Measurements from ENCODE around the gene PIK3R5. TPM values are rescaled to one million over a fixed set of nuclear protein-coding genes. Genes with fewer than 3 reads are reported as not detected.

PIK3R5 gene
- polyA plus RNA-seq, 1 donor (not counting 4 experiments of a cell fraction or from before 2014, with no cell fraction given) = not detected

DNA sequence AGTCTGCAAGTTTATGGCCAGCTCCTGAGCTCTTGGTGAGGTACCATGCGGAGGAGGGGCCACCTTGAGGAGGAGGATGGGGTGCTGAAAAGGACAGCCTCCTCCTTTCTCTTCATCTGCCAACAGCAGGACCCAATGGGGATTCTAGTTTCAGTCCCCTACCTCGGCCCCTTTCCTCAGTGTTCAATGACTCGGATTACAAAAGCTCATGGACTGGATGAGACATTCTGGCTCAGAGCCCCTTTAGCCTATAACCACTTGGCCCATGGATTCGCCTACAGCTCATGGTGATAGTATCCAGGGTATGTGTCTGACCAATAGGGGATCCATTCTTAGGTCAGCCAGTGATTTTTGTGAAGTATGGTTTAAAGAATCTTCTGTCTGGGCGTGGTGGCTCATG lies 89.5 kb downstream of the PIK3R5 start:
- TF ChIP-seq EZH2 (IDR thresholded peaks at IDR 0.05; ENCODE audit: low read length) = no peak
- TF ChIP-seq CTCF (optimal IDR thresholded peaks at IDR 0.05 in 1 of 3, IDR thresholded peaks at IDR 0.05 in 1 of 3, conservative IDR thresholded peaks at IDR 0.05 in 1 of 3; ENCODE audit: extremely low read depth in 1 of 3, insufficient read depth in 2 of 3, low read length in 3 of 3) = no peak
- dilution Hi-C loops (cut with MboI; ENCODE audit: extremely low pct_ligation_motif_present, low sequenced_read_pairs) = no loop called here
- no peak for DNase-seq (ENCODE audit: low read depth, low spot score)

GRCh38 chr17:8875436-8875835 lies 90.1 kb downstream of the PIK3R5 start:
- H3K9me3 ChIP-seq (ENCODE audit: control insufficient read depth, low read depth, low read length) = no peaks in the 10 kb centered on the region
- no peak for TF ChIP-seq CTCF (optimal IDR thresholded peaks at IDR 0.05 in 1 of 3, IDR thresholded peaks at IDR 0.05 in 1 of 3, conservative IDR thresholded peaks at IDR 0.05 in 1 of 3; ENCODE audit: extremely low read depth in 1 of 3, insufficient read depth in 2 of 3, low read length in 3 of 3)
- TF ChIP-seq EZH2 (IDR thresholded peaks at IDR 0.05; ENCODE audit: low read length) = no peak
- no peak for DNase-seq (ENCODE audit: low read depth, low spot score)
- H3K4me1 ChIP-seq (ENCODE audit: control insufficient read depth, extremely low read depth, insufficient read depth, low read length) = no peaks in the 10 kb centered on the region
- no peak overlapping the region for H3K4me3 ChIP-seq (ENCODE audit: control insufficient read depth in 2 of 3, extremely low read depth in 1 of 3, insufficient read depth in 2 of 3, low read depth in 1 of 3, low read length in 3 of 3)
- H3K27me3 ChIP-seq (ENCODE audit: control insufficient read depth, extremely low read depth, insufficient read depth, low read length) = no peaks in the 10 kb centered on the region
- no peaks in the 10 kb centered on the region for H4K20me1 ChIP-seq (ENCODE audit: control insufficient read depth, extremely low read depth, insufficient read depth, low read length)
- no peak overlapping the region for H3K27ac ChIP-seq (ENCODE audit: control insufficient read depth, insufficient read depth, low read length)
- H3K9me1 ChIP-seq (ENCODE audit: control insufficient read depth, extremely low read depth, insufficient read depth, low read length) = no peaks in the 10 kb centered on the region
- no peaks in the 10 kb centered on the region for H3K79me2 ChIP-seq (ENCODE audit: control insufficient read depth, insufficient read depth, low read length)
- dilution Hi-C loops (cut with MboI; ENCODE audit: extremely low pct_ligation_motif_present, low sequenced_read_pairs) = no loop called here
- no peak overlapping the region for H3K4me2 ChIP-seq (ENCODE audit: control insufficient read depth, extremely low read depth, insufficient read depth, low read depth, low read length)
- H3K9ac ChIP-seq (ENCODE audit: control insufficient read depth, extremely low read depth, insufficient read depth, low read length) = no peak overlapping the region
- no peak for FAIRE-seq
- no peaks in the 10 kb centered on the region for H3K36me3 ChIP-seq (ENCODE audit: control insufficient read depth in 2 of 2, extremely low read depth in 1 of 2, insufficient read depth in 2 of 2, low read length in 2 of 2)
- no peak overlapping the region for H2AFZ ChIP-seq (ENCODE audit: control insufficient read depth, low read length)

More for the DNA sequence above, 89.5 kb downstream of the PIK3R5 start:
- Histone ChIP-seq H4K20me1 (ENCODE audit: control insufficient read depth, extremely low read depth, insufficient read depth, low read length) (no peaks in the 10 kb centered on the region), H3K27me3 (ENCODE audit: control insufficient read depth, extremely low read depth, insufficient read depth, low read length) (no peaks in the 10 kb centered on the region), H3K4me3 (ENCODE audit: control insufficient read depth in 2 of 3, extremely low read depth in 1 of 3, insufficient read depth in 2 of 3, low read depth in 1 of 3, low read length in 3 of 3) (no peak overlapping the region), H2AFZ (ENCODE audit: control insufficient read depth, low read length) (no peak overlapping the region), H3K9me1 (ENCODE audit: control insufficient read depth, extremely low read depth, insufficient read depth, low read length) (no peaks in the 10 kb centered on the region), H3K4me2 (ENCODE audit: control insufficient read depth, extremely low read depth, insufficient read depth, low read depth, low read length) (no peak overlapping the region), H3K27ac (ENCODE audit: control insufficient read depth, insufficient read depth, low read length) (no peak overlapping the region), H3K36me3 (ENCODE audit: control insufficient read depth in 2 of 2, extremely low read depth in 1 of 2, insufficient read depth in 2 of 2, low read length in 2 of 2) (no peaks in the 10 kb centered on the region), H3K4me1 (ENCODE audit: control insufficient read depth, extremely low read depth, insufficient read depth, low read length) (no peaks in the 10 kb centered on the region), H3K79me2 (ENCODE audit: control insufficient read depth, insufficient read depth, low read length) (no peaks in the 10 kb centered on the region), H3K9me3 (ENCODE audit: control insufficient read depth, low read depth, low read length) (no peaks in the 10 kb centered on the region), H3K9ac (ENCODE audit: control insufficient read depth, extremely low read depth, insufficient read depth, low read length) (no peak overlapping the region)
- no peak for FAIRE-seq
